Coronary artery (tissue), 2 donors: ENCODE results near the gene HSPB9.

Source experiments
- DNase-seq: peaks from one replicate; pipeline ENCODE4 v3.0.0-alpha.2; 2017; ENCODE audit warnings: low spot score
- H3K27ac ChIP-seq, 2 donors: fragments of 200-600 bp; sonication (generic); one replicate each; pipeline ENCODE4 v1.5.1; 2016 to 2019
- H3K4me3 ChIP-seq: fragments of 200-600 bp; sonication (generic); 2 replicates; pipeline ENCODE4 v1.5.1; 2016; ENCODE audit warnings: mild to moderate bottlenecking, moderate library complexity
- TF ChIP-seq, protein P1 (sequence below): fragments of 200-600 bp; sonication (generic); IDR thresholded peaks from one replicate; pipeline ENCODE4 v1.5.1; 2019; ENCODE audit warnings: antibody characterized with exemption

Gene HSPB9

DNA sequence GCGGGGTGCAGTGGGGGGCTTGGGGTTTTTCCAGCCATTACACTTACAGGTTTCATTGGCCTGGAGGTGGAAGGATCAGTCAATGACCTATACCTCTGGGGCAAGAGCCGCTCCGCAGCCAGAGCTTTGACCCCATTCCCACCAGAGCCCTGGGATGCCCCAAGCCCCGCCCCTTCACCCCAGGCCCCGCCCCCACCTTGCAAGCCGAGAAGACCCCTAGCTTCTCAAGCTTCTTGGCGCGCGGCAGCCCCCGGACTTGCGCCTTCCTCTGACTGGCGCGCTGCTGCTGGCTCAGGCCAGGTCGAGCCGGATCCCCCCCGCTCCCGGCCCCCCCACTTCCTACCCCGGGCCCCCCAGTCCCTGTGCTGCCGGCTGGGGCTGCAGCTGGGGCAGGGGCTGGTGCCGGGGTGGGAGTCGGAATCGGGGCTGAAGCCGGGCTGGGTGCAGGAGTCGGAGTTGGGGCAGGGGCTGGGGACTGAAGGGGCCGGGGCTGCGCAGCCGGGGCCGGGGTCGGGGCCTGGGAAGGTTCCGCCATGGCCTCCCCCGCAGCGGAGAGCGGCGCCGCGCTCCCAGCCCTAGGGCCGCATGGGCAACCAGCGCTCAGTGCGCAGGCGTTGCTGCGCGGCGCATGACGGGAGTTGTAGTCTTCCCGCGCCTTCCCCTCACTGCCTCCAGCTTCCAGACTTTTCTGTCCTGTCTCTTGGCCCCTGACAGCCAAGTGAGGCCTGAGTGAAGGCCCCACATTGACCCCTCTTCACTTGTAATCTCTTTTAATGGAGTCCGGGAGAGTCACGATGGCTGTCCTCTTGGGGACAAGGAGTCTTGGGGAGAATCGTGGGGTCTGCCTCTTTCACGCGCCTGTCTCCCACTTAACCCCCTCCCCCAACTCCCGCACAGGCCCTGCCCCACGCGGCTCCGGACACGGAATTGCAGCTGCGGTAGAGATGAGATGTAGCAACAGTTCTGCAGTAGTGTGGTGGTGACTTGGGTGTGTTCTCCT, 1.5 kb upstream of the HSPB9 start, which contains the start of gene KAT2A:
Gene KAT2A (minus strand): TSS at position 598 of the 1,000 bp plus-strand sequence. CDS start 63 bp downstream, at position 535.
- H3K27ac ChIP-seq: peak within 1 kb of the TSS in 1 of 2 donors; percentile 37
- TF ChIP-seq, protein P1, sequence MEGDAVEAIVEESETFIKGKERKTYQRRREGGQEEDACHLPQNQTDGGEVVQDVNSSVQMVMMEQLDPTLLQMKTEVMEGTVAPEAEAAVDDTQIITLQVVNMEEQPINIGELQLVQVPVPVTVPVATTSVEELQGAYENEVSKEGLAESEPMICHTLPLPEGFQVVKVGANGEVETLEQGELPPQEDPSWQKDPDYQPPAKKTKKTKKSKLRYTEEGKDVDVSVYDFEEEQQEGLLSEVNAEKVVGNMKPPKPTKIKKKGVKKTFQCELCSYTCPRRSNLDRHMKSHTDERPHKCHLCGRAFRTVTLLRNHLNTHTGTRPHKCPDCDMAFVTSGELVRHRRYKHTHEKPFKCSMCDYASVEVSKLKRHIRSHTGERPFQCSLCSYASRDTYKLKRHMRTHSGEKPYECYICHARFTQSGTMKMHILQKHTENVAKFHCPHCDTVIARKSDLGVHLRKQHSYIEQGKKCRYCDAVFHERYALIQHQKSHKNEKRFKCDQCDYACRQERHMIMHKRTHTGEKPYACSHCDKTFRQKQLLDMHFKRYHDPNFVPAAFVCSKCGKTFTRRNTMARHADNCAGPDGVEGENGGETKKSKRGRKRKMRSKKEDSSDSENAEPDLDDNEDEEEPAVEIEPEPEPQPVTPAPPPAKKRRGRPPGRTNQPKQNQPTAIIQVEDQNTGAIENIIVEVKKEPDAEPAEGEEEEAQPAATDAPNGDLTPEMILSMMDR: no peak
- H3K4me3 ChIP-seq: peak within 1 kb of the TSS; percentile 81
- no peak for DNase-seq

DNA sequence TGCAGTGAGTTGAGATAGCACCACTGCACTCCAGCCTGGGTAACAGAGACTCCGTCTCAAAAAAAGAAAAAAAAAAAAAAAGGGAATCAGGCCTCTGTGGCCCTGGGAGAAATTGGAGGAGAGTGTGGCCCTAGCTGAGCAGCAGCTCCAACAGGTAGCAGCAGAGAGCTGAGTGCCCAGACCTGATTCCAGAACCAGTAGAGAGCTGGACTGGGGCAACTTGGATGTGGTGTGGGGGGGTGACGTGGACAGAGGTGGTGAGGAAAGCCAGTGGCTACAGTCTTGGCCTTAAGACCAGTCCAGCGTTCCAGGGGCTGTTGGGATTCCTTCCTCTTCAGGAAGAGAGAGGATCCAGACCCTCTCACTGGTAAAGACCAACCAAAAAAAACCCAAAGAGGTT, 1.7 kb downstream of the HSPB9 start:
- TF ChIP-seq, protein P1: no peak
- Histone ChIP-seq H3K4me3 (no peak overlapping the region), H3K27ac (no peak overlapping the region)

DNA sequence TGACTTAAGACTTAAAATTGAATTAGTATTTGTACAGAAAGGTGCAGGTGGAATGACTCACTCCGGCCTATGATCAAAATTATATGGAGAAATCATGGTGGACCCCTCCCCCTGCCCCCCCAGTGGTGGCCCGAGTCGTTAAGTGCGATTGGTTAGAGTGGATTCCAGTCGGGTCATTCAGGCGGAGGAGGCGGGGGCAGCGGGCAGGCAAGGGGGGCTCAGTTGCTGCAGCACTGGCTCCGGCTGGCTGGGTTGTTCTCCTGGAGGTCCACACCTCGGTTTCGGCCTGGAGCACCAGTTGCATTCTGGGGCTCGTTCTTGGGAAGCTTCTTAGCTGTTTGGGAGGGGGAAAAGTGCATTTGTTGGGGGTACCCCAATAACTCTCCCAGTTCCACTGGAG, 3.0 kb downstream of the HSPB9 start:
- H3K4me3 ChIP-seq: no peak overlapping the region
- no peak for DNase-seq
- TF ChIP-seq, protein P1: no peak
- no peak overlapping the region for H3K27ac ChIP-seq

More for the DNA sequence above, 1.7 kb downstream of the HSPB9 start:
- no peak for DNase-seq

DNA sequence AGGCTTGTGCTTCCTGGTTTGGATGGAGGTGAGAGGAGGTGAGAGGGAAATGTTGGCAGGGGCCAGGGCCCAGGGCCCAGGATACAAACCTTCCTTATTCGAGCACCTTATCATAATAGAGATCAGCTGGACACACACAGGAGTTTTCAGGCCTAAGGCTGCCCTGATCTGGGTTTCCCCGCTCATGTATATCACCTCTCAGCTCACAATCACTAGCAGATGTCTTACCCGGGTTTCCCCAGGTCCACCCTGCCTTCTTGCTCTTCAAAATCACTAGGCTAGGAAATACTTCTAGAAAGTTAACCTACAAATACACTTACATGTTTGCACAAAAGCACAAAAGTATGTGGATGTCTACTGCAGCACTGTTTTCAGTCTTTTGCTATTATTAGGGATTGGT, 4.2 kb downstream of the HSPB9 start:
- TF ChIP-seq, protein P1: no peak

DNA sequence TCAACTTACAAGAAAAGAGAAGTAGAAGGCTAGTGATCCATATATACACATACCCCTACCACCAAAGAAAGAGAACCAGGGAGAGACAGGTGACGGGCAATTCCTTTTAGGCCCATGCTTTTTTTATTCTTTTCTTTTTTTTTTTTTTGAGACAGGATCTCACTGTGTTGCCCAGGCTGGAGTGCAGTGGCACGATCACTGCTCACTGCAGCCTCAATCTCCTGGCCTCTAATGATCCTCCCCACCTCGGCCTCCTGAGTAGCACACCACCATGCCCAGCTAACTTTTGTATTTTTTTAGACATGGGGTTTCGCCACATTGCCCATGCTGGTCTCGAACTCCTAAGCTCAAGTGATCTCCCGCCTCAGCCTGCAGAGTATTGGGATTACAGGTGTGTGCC, 4.8 kb downstream of the HSPB9 start:
- Histone ChIP-seq H3K4me3 (no peak overlapping the region), H3K27ac (no peak overlapping the region)
- DNase-seq: no peak

More for the DNA sequence above, 4.2 kb downstream of the HSPB9 start:
- Histone ChIP-seq H3K27ac (no peak overlapping the region), H3K4me3 (no peak overlapping the region)
- DNase-seq: no peak

DNA sequence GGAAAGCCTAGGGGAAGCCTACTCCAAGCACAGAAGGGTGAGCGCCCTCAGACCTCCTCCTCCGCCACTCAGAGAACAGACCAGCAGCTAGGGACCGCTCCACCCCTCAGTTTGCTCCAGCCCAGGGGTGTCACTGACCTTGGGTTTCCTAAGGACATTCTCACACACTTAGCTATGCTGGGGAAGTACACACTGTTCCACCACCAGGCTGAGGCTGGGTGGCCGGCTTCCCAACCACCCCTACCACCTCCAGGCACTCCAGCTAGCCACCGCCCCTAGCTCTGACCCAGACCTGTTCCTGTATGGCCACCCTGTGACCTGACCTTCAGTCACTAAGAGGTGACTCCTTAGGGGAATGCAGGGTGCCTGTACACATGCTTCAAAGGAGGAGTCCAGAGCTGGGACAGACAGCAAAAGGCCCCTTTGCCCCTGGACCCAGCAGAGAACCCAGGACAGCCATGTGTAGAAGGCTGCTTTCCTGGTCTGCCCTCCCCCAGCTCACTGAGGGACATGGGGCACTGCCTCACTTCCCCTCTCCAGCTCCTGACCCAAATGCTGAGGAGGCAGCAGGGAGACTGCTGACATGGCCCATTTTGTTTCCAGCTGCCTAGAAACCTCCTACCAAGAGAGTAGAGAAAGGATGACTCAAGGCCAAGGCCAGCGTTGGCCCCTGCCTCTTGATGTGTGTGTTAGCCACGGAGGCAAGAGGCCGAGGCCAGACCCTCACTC, 6.7 kb downstream of the HSPB9 start:
- Histone ChIP-seq H3K27ac (peak overlapping the region; percentile 27 to 78), H3K4me3 (no peak overlapping the region)
- TF ChIP-seq, protein P1: no peak
- no peak for DNase-seq

More for the DNA sequence above, 4.8 kb downstream of the HSPB9 start:
- TF ChIP-seq, protein P1: no peak
